ENCODE data around the gene MYO15A. TPM values are rescaled to one million over a fixed set of nuclear protein-coding genes. Genes with fewer than 3 reads are reported as not detected.

MYO15A gene
- total RNA-seq, 1 experiment from 2014 or later = 0.38 TPM

DNA sequence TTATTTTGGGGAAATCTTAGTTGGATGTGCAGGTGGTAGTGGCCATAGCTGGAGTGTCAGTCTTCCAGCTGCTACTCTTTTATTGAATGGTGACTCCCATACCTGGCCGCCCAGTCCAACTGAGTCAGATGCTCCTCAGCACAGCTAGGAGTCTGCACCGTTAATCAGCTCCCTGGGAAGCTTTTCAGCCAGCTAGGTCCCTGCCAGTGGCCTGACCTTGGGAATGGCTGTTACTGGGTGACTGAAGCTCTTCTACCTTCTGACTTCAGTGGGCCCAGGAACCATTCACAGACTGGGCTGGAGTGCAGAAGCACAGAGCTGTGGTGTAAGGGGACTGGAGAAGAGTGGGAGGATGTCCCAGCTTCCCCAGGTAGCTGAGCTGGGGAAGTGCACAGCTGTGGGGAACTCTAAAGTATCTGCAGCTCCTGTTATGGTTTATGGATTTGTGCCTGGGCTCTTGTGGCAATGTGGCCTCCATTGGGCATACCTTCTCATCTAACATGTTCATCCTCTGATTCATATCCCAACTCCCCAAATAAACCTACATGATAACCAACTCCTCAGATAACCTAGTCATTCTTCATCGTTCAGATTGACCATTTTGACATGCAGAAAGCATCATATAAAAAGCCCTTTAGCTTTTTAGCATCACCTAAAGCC is 89.1 kb downstream of the MYO15A start:
- TF ChIP-seq, protein P1, sequence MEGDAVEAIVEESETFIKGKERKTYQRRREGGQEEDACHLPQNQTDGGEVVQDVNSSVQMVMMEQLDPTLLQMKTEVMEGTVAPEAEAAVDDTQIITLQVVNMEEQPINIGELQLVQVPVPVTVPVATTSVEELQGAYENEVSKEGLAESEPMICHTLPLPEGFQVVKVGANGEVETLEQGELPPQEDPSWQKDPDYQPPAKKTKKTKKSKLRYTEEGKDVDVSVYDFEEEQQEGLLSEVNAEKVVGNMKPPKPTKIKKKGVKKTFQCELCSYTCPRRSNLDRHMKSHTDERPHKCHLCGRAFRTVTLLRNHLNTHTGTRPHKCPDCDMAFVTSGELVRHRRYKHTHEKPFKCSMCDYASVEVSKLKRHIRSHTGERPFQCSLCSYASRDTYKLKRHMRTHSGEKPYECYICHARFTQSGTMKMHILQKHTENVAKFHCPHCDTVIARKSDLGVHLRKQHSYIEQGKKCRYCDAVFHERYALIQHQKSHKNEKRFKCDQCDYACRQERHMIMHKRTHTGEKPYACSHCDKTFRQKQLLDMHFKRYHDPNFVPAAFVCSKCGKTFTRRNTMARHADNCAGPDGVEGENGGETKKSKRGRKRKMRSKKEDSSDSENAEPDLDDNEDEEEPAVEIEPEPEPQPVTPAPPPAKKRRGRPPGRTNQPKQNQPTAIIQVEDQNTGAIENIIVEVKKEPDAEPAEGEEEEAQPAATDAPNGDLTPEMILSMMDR (IDR thresholded peaks at IDR 0.05; ENCODE audit: unreplicated experiment) = no peak
- no peak for DNase-seq
- CTCF ChIA-PET = no interaction called here
- Mint-ChIP-seq H3K36me3 (ENCODE audit: insufficient read depth, unreplicated experiment) (peaks cover 12% of the 10 kb centered on the region), H3K27ac (ENCODE audit: unreplicated experiment) (no peak overlapping the region), H3K4me3 (ENCODE audit: low read depth, unreplicated experiment) (no peak overlapping the region), H3K27me3 (ENCODE audit: unreplicated experiment) (no peaks in the 10 kb centered on the region), H3K4me1 (ENCODE audit: low read depth, unreplicated experiment) (no peaks in the 10 kb centered on the region), H3K9me3 (ENCODE audit: low read depth, unreplicated experiment) (no peaks in the 10 kb centered on the region)
- no TSS peak for BruUV-seq (replicated peaks)
- intact Hi-C loops (cut with micrococcal nuclease; ENCODE audit: unreplicated experiment) = no loop called here

DNA sequence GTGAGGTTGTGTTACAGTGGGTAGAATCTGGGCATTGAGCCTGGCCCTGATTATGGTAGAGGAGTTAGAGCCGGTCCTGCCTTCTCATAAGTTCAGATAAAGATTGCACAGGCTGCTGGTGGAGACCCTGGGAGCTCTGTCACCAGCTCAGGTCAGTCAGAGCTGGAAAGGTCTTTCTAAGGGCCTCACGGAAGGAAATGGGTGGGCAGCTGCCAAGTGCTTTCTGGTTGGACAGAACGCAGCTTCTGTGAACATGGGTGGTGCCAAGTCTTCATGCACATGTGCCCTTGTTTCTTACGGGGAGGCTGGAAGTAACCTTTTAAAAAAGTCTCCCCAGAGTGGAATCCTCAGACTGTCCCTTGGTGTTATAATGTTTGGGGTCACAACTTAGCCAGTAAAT is 90.0 kb downstream of the MYO15A start:
- CTCF ChIA-PET = no interaction called here
- Mint-ChIP-seq H3K36me3 (ENCODE audit: insufficient read depth, unreplicated experiment) (peaks cover 12% of the 10 kb centered on the region), H3K27ac (ENCODE audit: unreplicated experiment) (no peak overlapping the region), H3K4me1 (ENCODE audit: low read depth, unreplicated experiment) (no peaks in the 10 kb centered on the region), H3K9me3 (ENCODE audit: low read depth, unreplicated experiment) (no peaks in the 10 kb centered on the region), H3K27me3 (ENCODE audit: unreplicated experiment) (no peaks in the 10 kb centered on the region), H3K4me3 (ENCODE audit: low read depth, unreplicated experiment) (no peak overlapping the region)
- no peak for DNase-seq
- intact Hi-C loops (cut with micrococcal nuclease; ENCODE audit: unreplicated experiment) = no loop called here
- TF ChIP-seq, protein P1 (IDR thresholded peaks at IDR 0.05; ENCODE audit: unreplicated experiment) = no peak
- no TSS peak for BruUV-seq (replicated peaks)

DNA sequence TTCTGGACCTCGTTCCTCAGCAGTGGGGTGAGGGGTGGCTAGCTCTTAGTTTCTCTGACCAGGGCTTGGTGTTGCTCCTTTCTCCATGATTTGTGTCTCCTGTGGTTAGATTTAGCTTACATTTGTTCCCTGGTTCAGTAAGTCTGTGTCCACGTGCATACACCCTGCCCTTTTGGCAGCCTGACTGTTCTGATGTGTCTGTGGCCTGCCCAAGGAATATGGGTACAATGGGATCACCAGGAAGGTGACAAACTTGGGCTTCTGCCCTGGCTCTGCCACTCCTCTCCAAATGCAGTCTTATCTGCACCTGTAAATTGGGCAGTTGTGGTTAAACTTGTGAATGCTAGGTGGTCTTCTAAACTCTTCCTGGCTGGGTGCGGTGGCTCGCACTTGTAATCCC is 92.6 kb downstream of the MYO15A start:
- intact Hi-C loops (cut with micrococcal nuclease; ENCODE audit: unreplicated experiment) = no loop called here
- Mint-ChIP-seq H3K27ac (ENCODE audit: unreplicated experiment) (no peak overlapping the region), H3K4me3 (ENCODE audit: low read depth, unreplicated experiment) (no peak overlapping the region), H3K36me3 (ENCODE audit: insufficient read depth, unreplicated experiment) (peaks cover 10% of the 10 kb centered on the region), H3K4me1 (ENCODE audit: low read depth, unreplicated experiment) (no peaks in the 10 kb centered on the region), H3K9me3 (ENCODE audit: low read depth, unreplicated experiment) (no peaks in the 10 kb centered on the region), H3K27me3 (ENCODE audit: unreplicated experiment) (no peaks in the 10 kb centered on the region)
- CTCF ChIA-PET = no interaction called here
- no peak for DNase-seq
- no TSS peak for BruUV-seq (replicated peaks)
- TF ChIP-seq, protein P1 (IDR thresholded peaks at IDR 0.05; ENCODE audit: unreplicated experiment) = no peak

DNA sequence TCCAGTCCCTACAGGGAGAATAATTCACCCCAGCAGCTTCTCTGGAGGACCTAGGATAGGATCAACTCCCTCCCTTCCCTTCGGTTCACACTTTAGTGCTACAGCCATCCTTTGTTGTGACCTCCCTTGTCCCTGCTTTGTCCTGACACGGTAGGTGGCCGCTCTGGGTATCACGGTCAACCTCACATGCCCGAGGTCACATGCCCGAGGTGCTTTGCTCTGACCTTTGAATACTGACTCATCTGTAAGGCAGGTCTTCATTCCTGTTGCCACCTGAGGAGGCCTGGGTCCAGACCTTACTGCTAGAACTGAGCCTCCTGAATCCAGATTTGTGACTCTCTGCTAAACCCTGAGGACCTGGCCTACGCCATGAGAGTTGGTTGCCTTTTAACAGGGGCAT is 94.8 kb downstream of the MYO15A start:
- CTCF ChIA-PET = no interaction called here
- no peak for DNase-seq
- H3K4me3 Mint-ChIP-seq (ENCODE audit: low read depth, unreplicated experiment) = no peak overlapping the region
- H3K9me3 Mint-ChIP-seq (ENCODE audit: low read depth, unreplicated experiment) = no peaks in the 10 kb centered on the region
- H3K27me3 Mint-ChIP-seq (ENCODE audit: unreplicated experiment) = no peaks in the 10 kb centered on the region
- H3K27ac Mint-ChIP-seq (ENCODE audit: unreplicated experiment) = no peak overlapping the region
- TF ChIP-seq, protein P1 (IDR thresholded peaks at IDR 0.05; ENCODE audit: unreplicated experiment) = no peak
- intact Hi-C loops (cut with micrococcal nuclease; ENCODE audit: unreplicated experiment) = no loop called here
- no peaks in the 10 kb centered on the region for H3K4me1 Mint-ChIP-seq (ENCODE audit: low read depth, unreplicated experiment)
- peaks cover 14% of the 10 kb centered on the region for H3K36me3 Mint-ChIP-seq (ENCODE audit: insufficient read depth, unreplicated experiment)
- no TSS peak for BruUV-seq (replicated peaks)
